HEK293 (cell line): Measurements from ENCODE around the gene FAM81A.

ENCODE experiments used
- CTCF ChIA-PET: fragments of 350-600 bp; formaldehyde crosslinking; extraction: SDS; loops from one replicate; lab custom pipeline; 2021; ENCODE audit warnings: antibody characterized with exemption; lab: Yijun Ruan, JAX
- POLR2A ChIA-PET: fragments of 300-600 bp; formaldehyde crosslinking; extraction: SDS; loops from one replicate; lab custom pipeline; 2020; ENCODE audit warnings: antibody characterized with exemption, inconsistent platforms; lab: Yijun Ruan, JAX
- H3K27ac ChIP-seq: fragments of 200-500 bp; sonication (Bioruptor generic); 2 replicates; pipeline ENCODE4 v1.5.1; 2014; ENCODE audit warnings: low read depth, low read length, control low read depth, inconsistent platforms; ENCODE audit errors: extremely low read depth
- H3K36me3 ChIP-seq, 2 experiments: fragments of 200-500 bp in 1 of 2; sonication (Bioruptor generic) in 1 of 2; 1 replicate in 1 of 2; 2 replicates in 1 of 2; pipeline ENCODE4 v1.5.1; 2014 to 2017; ENCODE audit warnings: inconsistent platforms in 2 of 2, low read length in 2 of 2; ENCODE audit not compliant: control insufficient read depth in 2 of 2, insufficient read depth in 1 of 2
- H3K4me1 ChIP-seq: fragments of 200-500 bp; sonication (Bioruptor generic); 2 replicates; pipeline ENCODE4 v1.5.1; 2014; ENCODE audit warnings: mild to moderate bottlenecking, low read length, inconsistent platforms; ENCODE audit not compliant: control insufficient read depth, insufficient read depth
- H3K4me3 ChIP-seq: 2 replicates; pipeline ENCODE4 v1.5.1; 2011; ENCODE audit warnings: low read depth, mild to moderate bottlenecking, control low read depth, low read length, moderate library complexity
- H3K9me3 ChIP-seq: fragments of 200-500 bp; sonication (Bioruptor generic); 2 replicates; pipeline ENCODE4 v1.5.1; 2014; ENCODE audit warnings: low read depth, low read length, inconsistent platforms; ENCODE audit not compliant: control insufficient read depth, insufficient read depth
- HOXA7 ChIP-seq: sonication (generic); formaldehyde crosslinking; IDR thresholded peaks from 2 replicates; pipeline ENCODE4 v1.8.1; 2022; ENCODE audit warnings: missing genetic modification reagents, borderline replicate concordance
- HOXC10 ChIP-seq: sonication (generic); formaldehyde crosslinking; IDR thresholded peaks from 2 replicates; pipeline ENCODE4 v1.8.1; 2023; ENCODE audit warnings: mild to moderate bottlenecking, missing genetic modification reagents
- KLF1 ChIP-seq: fragments of 450-650 bp; formaldehyde crosslinking; IDR thresholded peaks from 2 replicates; pipeline ENCODE4 v1.5.1; 2016; ENCODE audit warnings: missing biosample characterization, missing genetic modification characterization
- SALL2 ChIP-seq: fragments of 450-650 bp; formaldehyde crosslinking; IDR thresholded peaks from 2 replicates; pipeline ENCODE4 v1.5.0; 2017; ENCODE audit warnings: missing biosample characterization, mild to moderate bottlenecking, missing genetic modification characterization, borderline replicate concordance
- SP7 ChIP-seq: fragments of 450-650 bp; formaldehyde crosslinking; IDR thresholded peaks from 2 replicates; pipeline ENCODE4 v1.5.1; 2016; ENCODE audit warnings: missing biosample characterization, missing genetic modification characterization
- ZBTB8A ChIP-seq: fragments of 450-650 bp; formaldehyde crosslinking; IDR thresholded peaks from 2 replicates; pipeline ENCODE4 v1.5.1; 2016; ENCODE audit warnings: missing biosample characterization, missing genetic modification characterization
- ZFHX2 ChIP-seq: fragments of 450-650 bp; formaldehyde crosslinking; conservative IDR thresholded peaks from 2 replicates; pipeline ENCODE4 v1.5.1; 2016; ENCODE audit warnings: missing biosample characterization, missing genetic modification characterization
- ZFP37 ChIP-seq: fragments of 450-650 bp; formaldehyde crosslinking; IDR thresholded peaks from 2 replicates; pipeline ENCODE4 v1.5.1; 2016; ENCODE audit warnings: missing biosample characterization, missing genetic modification characterization
- ZFP69B ChIP-seq: fragments of 450-650 bp; formaldehyde crosslinking; IDR thresholded peaks from 2 replicates; pipeline ENCODE4 v1.5.1; 2016; ENCODE audit warnings: missing biosample characterization, missing genetic modification characterization
- ZNF157 ChIP-seq: fragments of 450-650 bp; formaldehyde crosslinking; IDR thresholded peaks from 2 replicates; pipeline ENCODE4 v1.5.1; 2016; ENCODE audit warnings: missing biosample characterization, missing genetic modification characterization
- ZNF37A ChIP-seq: fragments of 450-650 bp; IDR thresholded peaks from 2 replicates; pipeline ENCODE4 v1.5.1; 2018; ENCODE audit warnings: missing biosample characterization, missing genetic modification characterization
- ZNF391 ChIP-seq: fragments of 450-650 bp; formaldehyde crosslinking; IDR thresholded peaks from 2 replicates; pipeline ENCODE4 v1.5.1; 2016; ENCODE audit warnings: low read depth, missing biosample characterization, missing genetic modification characterization, borderline replicate concordance
- ZNF513 ChIP-seq: fragments of 450-650 bp; IDR thresholded peaks from 2 replicates; pipeline ENCODE4 v1.5.1; 2018; ENCODE audit warnings: missing biosample characterization, missing genetic modification characterization
- ZNF558 ChIP-seq: fragments of 450-650 bp; formaldehyde crosslinking; IDR thresholded peaks from 2 replicates; pipeline ENCODE4 v1.5.1; 2016; ENCODE audit warnings: missing biosample characterization, missing genetic modification characterization
- ZNF561 ChIP-seq: fragments of 450-650 bp; IDR thresholded peaks from 2 replicates; pipeline ENCODE4 v1.5.1; 2018; ENCODE audit warnings: missing biosample characterization, missing genetic modification characterization, borderline replicate concordance
- ZNF645 ChIP-seq: fragments of 450-650 bp; formaldehyde crosslinking; IDR thresholded peaks from 2 replicates; pipeline ENCODE4; 2016; ENCODE audit warnings: missing biosample characterization, missing genetic modification characterization
- ZNF664 ChIP-seq: fragments of 450-650 bp; formaldehyde crosslinking; IDR thresholded peaks from 2 replicates; pipeline ENCODE4 v1.5.1; 2016; ENCODE audit warnings: missing biosample characterization, missing genetic modification characterization
- ZNF670 ChIP-seq: fragments of 450-650 bp; formaldehyde crosslinking; IDR thresholded peaks from 2 replicates; pipeline ENCODE4 v1.5.1; 2016; ENCODE audit warnings: missing biosample characterization, missing genetic modification characterization, low read depth
- ZNF707 ChIP-seq: fragments of 450-650 bp; formaldehyde crosslinking; IDR thresholded peaks from 2 replicates; pipeline ENCODE4 v1.5.1; 2016; ENCODE audit warnings: missing biosample characterization, missing genetic modification characterization
- ZNF837 ChIP-seq: fragments of 450-650 bp; formaldehyde crosslinking; IDR thresholded peaks from 2 replicates; pipeline ENCODE4 v1.5.1; 2016; ENCODE audit warnings: missing biosample characterization, missing genetic modification characterization
- ZXDB ChIP-seq: fragments of 450-650 bp; formaldehyde crosslinking; IDR thresholded peaks from 2 replicates; pipeline ENCODE4 v1.5.1; 2016; ENCODE audit warnings: missing biosample characterization, missing genetic modification characterization
- TF ChIP-seq, protein P1 (sequence below): fragments of 450-650 bp; formaldehyde crosslinking; IDR thresholded peaks from 2 replicates; pipeline ENCODE4 v1.5.1; 2016; ENCODE audit warnings: missing biosample characterization, missing genetic modification characterization
- TF ChIP-seq, protein P2 (sequence below): fragments of 450-650 bp; IDR thresholded peaks from 2 replicates; pipeline ENCODE4 v1.5.1; 2018; ENCODE audit warnings: missing biosample characterization, mild to moderate bottlenecking, missing genetic modification characterization

The FAM81A gene

GRCh38 chr15:59565299-59565698, 127.3 kb downstream of the FAM81A start:
- Histone ChIP-seq H3K9me3 (no peaks in the 10 kb centered on the region), H3K27ac (no peak overlapping the region), H3K4me3 (no peak overlapping the region), H3K4me1 (no peaks in the 10 kb centered on the region), H3K36me3 (no peaks in the 10 kb centered on the region)
- TF ChIP-seq ZNF707 (tag by site-specific recombination) (no peak), ZNF513 (tag by site-specific recombination) (no peak), ZXDB (tag by site-specific recombination) (no peak), ZNF558 (peak; percentile 99), ZNF837 (tag by site-specific recombination) (no peak)
- CTCF ChIA-PET: interaction anchor here (0.5 to 0.7 kb wide), 2 partner anchors 16 to 227 kb away, joined by 3 read pairs; no protein-coding TSS in a partner anchor
- POLR2A ChIA-PET: no interaction called here

DNA sequence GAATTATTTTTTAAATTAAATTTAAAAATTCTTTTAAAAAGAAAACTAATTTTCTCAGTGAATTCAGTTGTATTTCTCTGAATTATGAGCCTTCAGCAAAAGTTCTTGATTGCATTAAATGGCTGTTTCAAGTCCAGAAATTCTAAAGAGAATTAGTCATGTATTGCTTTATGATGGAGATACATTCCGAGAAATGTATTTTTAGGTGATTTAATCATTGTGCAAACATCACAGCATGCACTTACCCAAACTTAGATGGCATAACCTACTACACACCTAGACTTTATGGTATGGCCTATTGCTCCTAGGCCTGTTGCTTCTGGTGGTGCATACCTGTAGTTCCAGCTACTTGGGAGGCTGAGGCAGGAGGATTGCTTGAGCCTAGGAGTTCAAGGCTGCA, 129.3 kb downstream of the FAM81A start:
- Histone ChIP-seq H3K27ac (no peak overlapping the region), H3K36me3 (no peaks in the 10 kb centered on the region), H3K9me3 (no peaks in the 10 kb centered on the region), H3K4me1 (no peaks in the 10 kb centered on the region), H3K4me3 (no peak overlapping the region)
- ChIA-PET CTCF (no interaction called here), POLR2A (no interaction called here)
- TF ChIP-seq ZBTB8A (tag by site-specific recombination) (no peak), ZNF645 (tag by site-specific recombination) (no peak), ZNF670 (no peak), ZFHX2 (no peak), HOXA7 (no peak), SP7 (no peak), ZXDB (tag by site-specific recombination) (no peak), ZFP69B (tag by site-specific recombination) (no peak), HOXC10 (no peak), ZNF157 (tag by site-specific recombination) (no peak), ZNF391 (tag by site-specific recombination) (no peak), ZNF664 (tag by site-specific recombination) (no peak), KLF1 (tag by site-specific recombination) (no peak), ZFP37 (no peak), SALL2 (tag by site-specific recombination) (no peak), ZNF561 (tag by site-specific recombination) (no peak), ZNF37A (tag by site-specific recombination) (no peak)
- TF ChIP-seq, protein P1, sequence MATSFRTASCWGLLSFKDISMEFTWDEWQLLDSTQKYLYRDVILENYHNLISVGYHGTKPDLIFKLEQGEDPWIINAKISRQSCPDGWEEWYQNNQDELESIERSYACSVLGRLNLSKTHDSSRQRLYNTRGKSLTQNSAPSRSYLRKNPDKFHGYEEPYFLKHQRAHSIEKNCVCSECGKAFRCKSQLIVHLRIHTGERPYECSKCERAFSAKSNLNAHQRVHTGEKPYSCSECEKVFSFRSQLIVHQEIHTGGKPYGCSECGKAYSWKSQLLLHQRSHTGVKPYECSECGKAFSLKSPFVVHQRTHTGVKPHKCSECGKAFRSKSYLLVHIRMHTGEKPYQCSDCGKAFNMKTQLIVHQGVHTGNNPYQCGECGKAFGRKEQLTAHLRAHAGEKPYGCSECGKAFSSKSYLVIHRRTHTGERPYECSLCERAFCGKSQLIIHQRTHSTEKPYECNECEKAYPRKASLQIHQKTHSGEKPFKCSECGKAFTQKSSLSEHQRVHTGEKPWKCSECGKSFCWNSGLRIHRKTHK (tag by site-specific recombination): no peak
- TF ChIP-seq, protein P2, sequence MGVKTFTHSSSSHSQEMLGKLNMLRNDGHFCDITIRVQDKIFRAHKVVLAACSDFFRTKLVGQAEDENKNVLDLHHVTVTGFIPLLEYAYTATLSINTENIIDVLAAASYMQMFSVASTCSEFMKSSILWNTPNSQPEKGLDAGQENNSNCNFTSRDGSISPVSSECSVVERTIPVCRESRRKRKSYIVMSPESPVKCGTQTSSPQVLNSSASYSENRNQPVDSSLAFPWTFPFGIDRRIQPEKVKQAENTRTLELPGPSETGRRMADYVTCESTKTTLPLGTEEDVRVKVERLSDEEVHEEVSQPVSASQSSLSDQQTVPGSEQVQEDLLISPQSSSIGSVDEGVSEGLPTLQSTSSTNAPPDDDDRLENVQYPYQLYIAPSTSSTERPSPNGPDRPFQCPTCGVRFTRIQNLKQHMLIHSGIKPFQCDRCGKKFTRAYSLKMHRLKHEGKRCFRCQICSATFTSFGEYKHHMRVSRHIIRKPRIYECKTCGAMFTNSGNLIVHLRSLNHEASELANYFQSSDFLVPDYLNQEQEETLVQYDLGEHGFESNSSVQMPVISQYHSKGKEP (tag by site-specific recombination): no peak
